Endothelial cell of umbilical vein (primary cell): Measurements from ENCODE around the gene PIP4P1. TPM values are rescaled to one million over a fixed set of nuclear protein-coding genes. Genes with fewer than 3 reads are reported as not detected.
A peak's percentile ranks its signal among the peaks of the same experiment; 100 is the strongest.

Source experiments
- BruUV-seq: library from RNA; stranded (reverse); fragments of 400-500 nt; replicated peaks from 2 replicates; lab custom pipeline; 2021; lab: Mats Ljungman, UMichigan
- CTCF ChIA-PET: fragments of 300-600, 350-600 bp; sonication (Branson Sonifier 250); formaldehyde crosslinking; loops from one replicate; lab custom pipeline; 2021; ENCODE audit warnings: antibody characterized with exemption, inconsistent platforms; lab: Charles Lee
- POLR2A ChIA-PET: fragments of 300-600, 350-600 bp; sonication (Branson Sonifier 250); formaldehyde crosslinking; loops from one replicate; lab custom pipeline; 2021; ENCODE audit warnings: antibody characterized with exemption, inconsistent platforms; lab: Charles Lee
- DNase-seq: peaks from one replicate; pipeline ENCODE4 v3.0.0-alpha.2; 2011; ENCODE audit warnings: low read depth, low spot score
- FAIRE-seq: peaks from 2 replicates; lab custom pipeline; 2011; peaks lifted over from hg19 to GRCh38; lab: Jason Lieb, UNC
- H2AFZ ChIP-seq: 2 replicates; pipeline ENCODE4 v1.6.0; 2012; ENCODE audit warnings: low read depth, low read length, control low read depth, inconsistent platforms
- H3K27ac ChIP-seq: 2 replicates; pipeline ENCODE4 v1.5.1; 2011; ENCODE audit warnings: low read depth, mild to moderate bottlenecking, control low read depth, low read length, moderate library complexity; ENCODE audit not compliant: insufficient read depth
- H3K27me3 ChIP-seq, 2 experiments: 2 replicates each; pipeline versions ENCODE4 v1.6.0 to v1.6.1; 2011; ENCODE audit warnings: low read length in 2 of 2, mixed read lengths in 1 of 2; ENCODE audit not compliant: control insufficient read depth in 2 of 2, insufficient read depth in 2 of 2
- H3K36me3 ChIP-seq, 2 experiments: 2 replicates in 1 of 2; 3 replicates in 1 of 2; pipeline ENCODE4 v1.5.1; 2011; ENCODE audit warnings: low read length in 2 of 2, mild to moderate bottlenecking in 1 of 2, moderate library complexity in 1 of 2; ENCODE audit not compliant: control insufficient read depth in 2 of 2, insufficient read depth in 2 of 2; ENCODE audit errors: extremely low read depth in 1 of 2
- H3K4me1 ChIP-seq: 3 replicates; pipeline ENCODE4 v1.5.1; 2011; ENCODE audit warnings: mild to moderate bottlenecking, low read length; ENCODE audit not compliant: control insufficient read depth, insufficient read depth; ENCODE audit errors: extremely low read depth
- H3K4me2 ChIP-seq: 2 replicates; pipeline ENCODE4 v1.6.1; 2011; ENCODE audit warnings: low read length, control low read depth, mixed read lengths; ENCODE audit not compliant: insufficient read depth
- H3K4me3 ChIP-seq, 3 experiments: fragments of 200-600 bp in 1 of 3; sonication (generic), shearing (Covaris generic) in 1 of 3; replicated peaks in 1 of 3; 2 replicates each; pipeline ENCODE4 v1.5.1; 2011 to 2016; ENCODE audit warnings: control low read depth in 3 of 3, low read length in 3 of 3, mild to moderate bottlenecking in 2 of 3, inconsistent platforms in 1 of 3, low read depth in 1 of 3, moderate library complexity in 1 of 3; ENCODE audit not compliant: insufficient read depth in 1 of 3
- H3K79me2 ChIP-seq: 2 replicates; pipeline ENCODE4 v1.6.0; 2012; ENCODE audit warnings: low read length, inconsistent platforms; ENCODE audit not compliant: control insufficient read depth, insufficient read depth
- H3K9ac ChIP-seq: replicated peaks from 2 replicates; pipeline ENCODE3; 2011; ENCODE audit warnings: low read length, control low read depth; ENCODE audit not compliant: insufficient read depth; ENCODE audit errors: extremely low read depth
- H3K9me1 ChIP-seq: replicated peaks from 3 replicates; pipeline ENCODE4 v1.6.0; 2011; ENCODE audit warnings: mild to moderate bottlenecking, low read length; ENCODE audit not compliant: control insufficient read depth, insufficient read depth; ENCODE audit errors: extremely low read depth
- H3K9me3 ChIP-seq: replicated peaks from 2 replicates; pipeline ENCODE4 v1.5.1; 2012; ENCODE audit warnings: low read length, inconsistent platforms; ENCODE audit not compliant: control insufficient read depth, insufficient read depth
- H4K20me1 ChIP-seq: replicated peaks from 2 replicates; pipeline ENCODE3; 2011; ENCODE audit warnings: mild to moderate bottlenecking, low read length; ENCODE audit not compliant: control insufficient read depth, insufficient read depth; ENCODE audit errors: extremely low read depth
- EZH2 ChIP-seq: IDR thresholded peaks from 2 replicates; pipeline ENCODE4 v1.6.1; 2012; ENCODE audit warnings: borderline replicate concordance, low read depth, mild to moderate bottlenecking, moderate library complexity, low read length, inconsistent platforms; ENCODE audit not compliant: severe bottlenecking
- FOS ChIP-seq: IDR thresholded peaks from 2 replicates; pipeline ENCODE4 v1.6.1; 2011; ENCODE audit warnings: mild to moderate bottlenecking, low read length, moderate library complexity, borderline replicate concordance; ENCODE audit not compliant: insufficient read depth
- GATA2 ChIP-seq: IDR thresholded peaks from 2 replicates; pipeline ENCODE4 v1.7.0; 2011; ENCODE audit warnings: low read depth, mild to moderate bottlenecking, moderate library complexity, mixed read lengths, low read length; ENCODE audit not compliant: insufficient read length, insufficient read depth
- JUN ChIP-seq: IDR thresholded peaks from 2 replicates; pipeline ENCODE4 v1.6.1; 2011; ENCODE audit warnings: borderline replicate concordance, low read depth; ENCODE audit not compliant: insufficient read length, insufficient read depth
- MYC ChIP-seq: IDR thresholded peaks from one replicate; pipeline ENCODE4 v1.6.1; 2011; ENCODE audit warnings: mild to moderate bottlenecking, low read depth, low read length
- POLR2A ChIP-seq: IDR thresholded peaks from 2 replicates; pipeline ENCODE4 v1.6.1; 2012; ENCODE audit warnings: low read depth, mild to moderate bottlenecking, control low read depth, low read length
- POLR2AphosphoS5 ChIP-seq: IDR thresholded peaks from 2 replicates; pipeline ENCODE4 v1.6.1; 2012; ENCODE audit warnings: low read depth, mild to moderate bottlenecking, control low read depth, low read length, moderate library complexity; ENCODE audit not compliant: insufficient read depth
- dilution Hi-C: fragments of 300-500 bp; cut with MboI; formaldehyde crosslinking; loops from one replicate; pipeline ENCODE4 v1.15.0; 2019; ENCODE audit warnings: low sequenced_read_pairs; ENCODE audit not compliant: extremely low pct_ligation_motif_present
- intact Hi-C: fragments of 100-400 bp; cut with micrococcal nuclease; formaldehyde crosslinking; loops from one replicate; pipeline ENCODE4 v1.10.0; 2022
- polyA plus RNA-seq, 4 experiments: library from polyadenylated mRNA; depleted of rRNA in 3 of 4; stranded (reverse) in 3 of 4; unstranded in 1 of 4; fragments of >200 nt; gene quantifications; 2 replicates each; pipeline versions ENCODE4 v1.2.1 to v1.2.3, GENCODE V29; 2011 to 2012; ENCODE audit warnings: missing spikeins in 1 of 4
- total RNA-seq: library from RNA; stranded (reverse); gene quantifications from 2 replicates; pipeline ENCODE4 v1.2.3, GENCODE V29; 2021
- TF ChIP-seq, protein P1 (sequence below), 2 donors: IDR thresholded peaks; 1 replicate in 1 of 2; 2 replicates in 1 of 2; pipeline ENCODE4 v1.5.1; 2011; ENCODE audit warnings: low read length in 2 of 2, mild to moderate bottlenecking in 2 of 2, moderate library complexity in 2 of 2, control low read depth in 1 of 2, inconsistent platforms in 1 of 2, low read depth in 1 of 2; ENCODE audit not compliant: insufficient read depth in 1 of 2; ENCODE audit errors: extremely low read depth in 1 of 2
- TF ChIP-seq, protein P2 (sequence below): IDR thresholded peaks from 2 replicates; pipeline ENCODE4 v1.6.1; 2011; ENCODE audit not compliant: insufficient read depth, insufficient read length

PIP4P1 gene
- total and polyA plus RNA-seq, 2 donors (not counting 3 experiments of a cell fraction or from before 2014, with no cell fraction given) = 28.6 to 52.5 TPM

DNA sequence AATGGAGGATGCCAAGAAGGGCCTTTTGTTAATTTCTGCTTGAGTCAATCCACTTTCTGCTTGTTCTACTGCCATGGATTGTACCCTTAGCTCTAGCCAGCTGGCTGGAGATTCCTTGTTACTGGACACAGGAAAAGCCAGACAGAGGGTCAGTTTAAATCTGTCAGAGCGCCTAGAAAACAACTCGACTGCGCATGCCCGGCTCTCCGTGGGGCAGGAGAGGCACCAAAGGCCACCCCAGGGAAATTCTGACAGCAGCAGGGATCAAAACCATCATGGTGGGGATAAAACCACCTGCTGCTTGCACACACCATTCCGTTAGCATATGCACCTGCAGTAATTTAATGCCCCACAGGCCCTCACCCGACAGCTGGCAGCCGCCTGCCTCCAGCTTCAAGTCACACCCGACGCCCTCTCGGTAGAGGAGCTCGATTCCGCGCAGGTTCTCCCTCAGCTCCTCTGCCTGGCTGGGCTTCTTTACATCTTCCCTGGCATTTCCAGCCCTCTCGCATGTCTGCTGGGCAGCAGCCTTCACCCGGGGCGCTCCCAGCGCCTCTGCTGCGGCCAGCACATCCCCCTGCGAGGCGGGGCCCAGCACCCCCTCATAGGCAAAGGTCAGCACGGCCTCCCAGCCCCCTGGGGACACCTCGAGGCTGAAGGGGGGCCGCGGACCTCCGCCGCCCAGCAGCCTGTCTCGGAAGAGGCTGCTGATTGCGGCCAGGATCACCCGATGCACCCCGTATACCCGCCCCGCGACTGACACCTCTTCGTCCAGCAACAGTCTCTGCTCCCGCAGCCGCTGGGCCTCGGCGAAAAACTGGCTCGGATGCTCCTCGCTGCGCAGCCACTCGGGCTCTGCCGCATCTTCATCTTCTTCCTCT is 26.3 kb downstream of the PIP4P1 start:
- intact Hi-C loops = no loop called here
- DNase-seq (peak; percentile 54), FAIRE-seq (no peak)
- Histone ChIP-seq H3K9me1 (no peaks in the 10 kb centered on the region), H4K20me1 (no peaks in the 10 kb centered on the region), H3K36me3 (no peaks in the 10 kb centered on the region), H3K27ac (no peak overlapping the region), H2AFZ (no peak overlapping the region), H3K4me1 (no peaks in the 10 kb centered on the region), H3K27me3 (peaks cover 6 to 16% of the 10 kb centered on the region in 2 experiments), H3K9ac (no peak overlapping the region), H3K9me3 (no peaks in the 10 kb centered on the region), H3K4me3 (no peak overlapping the region), H3K79me2 (no peaks in the 10 kb centered on the region), H3K4me2 (no peak overlapping the region)
- POLR2A ChIA-PET = interaction anchor here (1.1 kb wide), 1 partner anchor 27 kb away, joined by 3 read pairs; the partner anchor contains the start of gene PIP4P1
- dilution Hi-C loops = no loop called here
- no TSS peak for BruUV-seq
- CTCF ChIA-PET = interaction anchor here (1.6 kb wide), 1 partner anchor 19 kb away, joined by 5 read pairs; no protein-coding TSS in a partner anchor
- TF ChIP-seq, protein P1, sequence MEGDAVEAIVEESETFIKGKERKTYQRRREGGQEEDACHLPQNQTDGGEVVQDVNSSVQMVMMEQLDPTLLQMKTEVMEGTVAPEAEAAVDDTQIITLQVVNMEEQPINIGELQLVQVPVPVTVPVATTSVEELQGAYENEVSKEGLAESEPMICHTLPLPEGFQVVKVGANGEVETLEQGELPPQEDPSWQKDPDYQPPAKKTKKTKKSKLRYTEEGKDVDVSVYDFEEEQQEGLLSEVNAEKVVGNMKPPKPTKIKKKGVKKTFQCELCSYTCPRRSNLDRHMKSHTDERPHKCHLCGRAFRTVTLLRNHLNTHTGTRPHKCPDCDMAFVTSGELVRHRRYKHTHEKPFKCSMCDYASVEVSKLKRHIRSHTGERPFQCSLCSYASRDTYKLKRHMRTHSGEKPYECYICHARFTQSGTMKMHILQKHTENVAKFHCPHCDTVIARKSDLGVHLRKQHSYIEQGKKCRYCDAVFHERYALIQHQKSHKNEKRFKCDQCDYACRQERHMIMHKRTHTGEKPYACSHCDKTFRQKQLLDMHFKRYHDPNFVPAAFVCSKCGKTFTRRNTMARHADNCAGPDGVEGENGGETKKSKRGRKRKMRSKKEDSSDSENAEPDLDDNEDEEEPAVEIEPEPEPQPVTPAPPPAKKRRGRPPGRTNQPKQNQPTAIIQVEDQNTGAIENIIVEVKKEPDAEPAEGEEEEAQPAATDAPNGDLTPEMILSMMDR (IDR thresholded peaks at IDR 0.05; ENCODE audit: extremely low read depth in 1 of 2, insufficient read depth in 1 of 2, low read depth in 1 of 2, low read length in 2 of 2) = no peak
- no peak for TF ChIP-seq POLR2A
- no peak for TF ChIP-seq EZH2
- no peak for TF ChIP-seq FOS
- no peak for TF ChIP-seq JUN
- TF ChIP-seq POLR2AphosphoS5 = no peak
- TF ChIP-seq, protein P2, sequence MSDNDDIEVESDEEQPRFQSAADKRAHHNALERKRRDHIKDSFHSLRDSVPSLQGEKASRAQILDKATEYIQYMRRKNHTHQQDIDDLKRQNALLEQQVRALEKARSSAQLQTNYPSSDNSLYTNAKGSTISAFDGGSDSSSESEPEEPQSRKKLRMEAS = no peak
- no peak for TF ChIP-seq GATA2
- TF ChIP-seq MYC = no peak
